NCI-H345 treated with DMSO at 0.1 percent for 48 hours (cell line): ENCODE measurements around the gene KPNB1.
A peak's percentile ranks its signal among the peaks of the same experiment; 100 is the strongest.

Experiments used
- DNase-seq: peaks from one replicate; lab custom pipeline; 2025; ENCODE audit not compliant: unreplicated experiment; lab: John Stamatoyannopoulos, UW

Gene KPNB1

GRCh38 chr17:47649153-47649971 is at the start of gene KPNB1:
Gene KPNB1, plus strand, starts transcription at chr17:47649919. Its CDS starts 326 bp downstream, at chr17:47650245.
- DNase-seq: peak; percentile 97

GRCh38 chr17:47603830-47604597 is 45.7 kb upstream of the KPNB1 start:
- DNase-seq: no peak

- peak; percentile 27 for DNase-seq
Measured at GRCh38 chr17:47604598-47604927, 45.2 kb upstream of the KPNB1 start.

GRCh38 chr17:47605011-47605410 is 44.7 kb upstream of the KPNB1 start:
- no peak for DNase-seq

- DNase-seq: no peak
Measured at GRCh38 chr17:47607481-47607880, 42.2 kb upstream of the KPNB1 start.

GRCh38 chr17:47611372-47612350 is 38.1 kb upstream of the KPNB1 start:
- DNase-seq: no peak

GRCh38 chr17:47615766-47616424 is 33.8 kb upstream of the KPNB1 start:
- DNase-seq: peak; percentile 27

- no peak for DNase-seq
Measured at GRCh38 chr17:47618410-47618809, 31.3 kb upstream of the KPNB1 start.

- peak; percentile 42 for DNase-seq
Measured at GRCh38 chr17:47620503-47621245, 29.0 kb upstream of the KPNB1 start.

- DNase-seq: no peak
Measured at GRCh38 chr17:47621293-47622179, 28.2 kb upstream of the KPNB1 start.

GRCh38 chr17:47622180-47622549 is 27.6 kb upstream of the KPNB1 start:
- DNase-seq: no peak

GRCh38 chr17:47624727-47625068 is 25.0 kb upstream of the KPNB1 start:
- DNase-seq: no peak

GRCh38 chr17:47628014-47628566 is 21.6 kb upstream of the KPNB1 start:
- no peak for DNase-seq

- DNase-seq: no peak
Measured at GRCh38 chr17:47629826-47630225, 19.9 kb upstream of the KPNB1 start.

GRCh38 chr17:47630614-47631013 is 19.1 kb upstream of the KPNB1 start:
- DNase-seq: no peak

GRCh38 chr17:47632991-47633390 is 16.7 kb upstream of the KPNB1 start:
- no peak for DNase-seq

GRCh38 chr17:47633996-47634395 is 15.7 kb upstream of the KPNB1 start:
- no peak for DNase-seq

- no peak for DNase-seq
Measured at GRCh38 chr17:47634870-47635269, 14.8 kb upstream of the KPNB1 start.

- no peak for DNase-seq
Measured at GRCh38 chr17:47635734-47636133, 14.0 kb upstream of the KPNB1 start.
